Breast epithelium (tissue), 3 donors: ENCODE data around the gene SEZ6L.

ENCODE experiments used
- CTCF ChIP-seq, 3 donors: fragments of 450-650 bp; IDR thresholded peaks; one replicate each; pipeline ENCODE4 v1.5.1; 2016 to 2017; ENCODE audit warnings: antibody characterized with exemption in 3 of 3, mild to moderate bottlenecking in 3 of 3, moderate library complexity in 3 of 3
- POLR2AphosphoS5 ChIP-seq, 3 donors: sonication (generic); formaldehyde crosslinking; IDR thresholded peaks; one replicate each; pipeline ENCODE4 v1.6.1; 2017; ENCODE audit warnings: antibody characterized with exemption in 3 of 3

GRCh38 chr22:26281941-26282340, 112.7 kb downstream of the SEZ6L start:
- TF ChIP-seq CTCF (IDR thresholded peaks at IDR 0.05), result no peak
- no peak for TF ChIP-seq POLR2AphosphoS5 (IDR thresholded peaks at IDR 0.05)
